Ovary (tissue), 3 donors: ENCODE measurements around the gene POLN.

Source experiments
- EP300 ChIP-seq: sonication (generic); formaldehyde crosslinking; IDR thresholded peaks from one replicate; pipeline ENCODE4 v1.6.1; 2017; ENCODE audit warnings: antibody characterized with exemption
- POLR2A ChIP-seq: fragments of 450-650 bp; IDR thresholded peaks from one replicate; pipeline ENCODE4 v1.6.1; 2017; ENCODE audit warnings: antibody characterized with exemption, mild to moderate bottlenecking, moderate library complexity
- TF ChIP-seq, protein P1 (sequence below), 3 donors: fragments of 450-650 bp in 2 of 3; fragments of 200-600 bp in 1 of 3; IDR thresholded peaks; one replicate each; pipeline versions ENCODE4 v1.5.1 to v1.8.0; 2016 to 2022; ENCODE audit warnings: antibody characterized with exemption in 3 of 3, mild to moderate bottlenecking in 1 of 3
- donor health status: DM: no; HTN: no; CAD: no.

DNA sequence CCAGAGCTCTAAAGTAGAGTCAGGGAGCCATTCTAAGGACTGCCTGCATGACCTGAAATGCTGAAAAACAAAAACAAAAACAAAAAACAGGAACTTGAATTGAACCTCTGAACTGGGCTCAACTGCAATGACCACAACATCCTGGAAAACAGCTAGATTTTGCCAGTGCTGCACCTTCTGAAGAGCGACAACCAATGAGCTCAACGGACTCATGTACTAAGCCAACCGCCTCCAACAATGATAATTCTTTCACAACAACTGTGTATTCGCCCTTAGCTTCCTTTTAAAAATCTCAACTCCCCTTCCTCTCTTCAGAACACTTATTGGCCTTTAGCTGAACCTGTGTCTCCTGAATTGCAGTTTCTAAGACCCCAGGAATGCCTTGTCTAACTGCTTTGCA is 69.8 kb downstream of the POLN start:
- TF ChIP-seq, protein P1, sequence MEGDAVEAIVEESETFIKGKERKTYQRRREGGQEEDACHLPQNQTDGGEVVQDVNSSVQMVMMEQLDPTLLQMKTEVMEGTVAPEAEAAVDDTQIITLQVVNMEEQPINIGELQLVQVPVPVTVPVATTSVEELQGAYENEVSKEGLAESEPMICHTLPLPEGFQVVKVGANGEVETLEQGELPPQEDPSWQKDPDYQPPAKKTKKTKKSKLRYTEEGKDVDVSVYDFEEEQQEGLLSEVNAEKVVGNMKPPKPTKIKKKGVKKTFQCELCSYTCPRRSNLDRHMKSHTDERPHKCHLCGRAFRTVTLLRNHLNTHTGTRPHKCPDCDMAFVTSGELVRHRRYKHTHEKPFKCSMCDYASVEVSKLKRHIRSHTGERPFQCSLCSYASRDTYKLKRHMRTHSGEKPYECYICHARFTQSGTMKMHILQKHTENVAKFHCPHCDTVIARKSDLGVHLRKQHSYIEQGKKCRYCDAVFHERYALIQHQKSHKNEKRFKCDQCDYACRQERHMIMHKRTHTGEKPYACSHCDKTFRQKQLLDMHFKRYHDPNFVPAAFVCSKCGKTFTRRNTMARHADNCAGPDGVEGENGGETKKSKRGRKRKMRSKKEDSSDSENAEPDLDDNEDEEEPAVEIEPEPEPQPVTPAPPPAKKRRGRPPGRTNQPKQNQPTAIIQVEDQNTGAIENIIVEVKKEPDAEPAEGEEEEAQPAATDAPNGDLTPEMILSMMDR (IDR thresholded peaks at IDR 0.05): no peak
- TF ChIP-seq EP300: no peak
- TF ChIP-seq POLR2A: no peak
